Measurements from ENCODE around the gene SMIM38.
"Not testable (repeated sequence)": the region's sequence is repeated elsewhere in the genome, so short reads cannot be mapped to it uniquely, and the experiment has no call there.

The SMIM38 gene

DNA sequence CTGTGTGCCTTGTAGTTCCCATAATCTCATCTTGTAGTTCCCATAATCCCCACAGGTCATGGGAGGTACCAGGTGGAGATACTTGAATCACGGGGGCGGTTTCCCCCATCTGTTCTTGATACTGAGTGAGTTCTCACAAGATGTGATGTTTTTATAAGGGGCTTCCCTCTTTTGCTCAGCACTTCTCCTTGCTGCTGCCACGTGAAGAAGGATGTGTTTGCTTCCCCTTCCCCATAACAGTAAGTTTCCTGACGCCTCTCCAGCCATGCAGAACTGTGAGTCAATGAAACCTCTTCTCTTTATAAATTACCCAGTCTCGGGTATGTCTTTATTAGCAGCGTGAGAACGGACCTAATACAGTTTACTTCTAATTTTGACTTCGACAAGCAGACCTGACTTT is 14.0 kb upstream of the SMIM38 start:
- DNase-seq: peak; percentile 79

DNA sequence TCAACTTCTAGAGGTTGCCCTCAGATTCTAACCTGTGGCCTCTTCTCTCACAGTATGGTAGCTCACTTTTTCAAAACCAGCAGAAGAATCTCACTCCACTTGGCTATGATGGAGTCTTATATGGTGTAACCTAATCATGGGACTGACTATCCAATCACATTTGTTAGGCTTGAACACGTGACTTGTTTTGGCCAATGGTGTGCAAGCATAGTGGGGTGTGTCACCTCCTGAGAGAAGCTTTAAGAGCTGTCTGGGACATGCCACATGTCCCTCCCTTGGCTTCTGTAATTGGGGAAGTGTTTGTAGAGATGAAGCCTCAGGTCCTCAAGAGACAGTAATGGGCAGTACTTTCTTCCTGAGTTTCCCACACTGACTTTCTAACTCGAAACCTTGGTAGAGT is 12.8 kb upstream of the SMIM38 start:
- peak; percentile 54 for DNase-seq

DNA sequence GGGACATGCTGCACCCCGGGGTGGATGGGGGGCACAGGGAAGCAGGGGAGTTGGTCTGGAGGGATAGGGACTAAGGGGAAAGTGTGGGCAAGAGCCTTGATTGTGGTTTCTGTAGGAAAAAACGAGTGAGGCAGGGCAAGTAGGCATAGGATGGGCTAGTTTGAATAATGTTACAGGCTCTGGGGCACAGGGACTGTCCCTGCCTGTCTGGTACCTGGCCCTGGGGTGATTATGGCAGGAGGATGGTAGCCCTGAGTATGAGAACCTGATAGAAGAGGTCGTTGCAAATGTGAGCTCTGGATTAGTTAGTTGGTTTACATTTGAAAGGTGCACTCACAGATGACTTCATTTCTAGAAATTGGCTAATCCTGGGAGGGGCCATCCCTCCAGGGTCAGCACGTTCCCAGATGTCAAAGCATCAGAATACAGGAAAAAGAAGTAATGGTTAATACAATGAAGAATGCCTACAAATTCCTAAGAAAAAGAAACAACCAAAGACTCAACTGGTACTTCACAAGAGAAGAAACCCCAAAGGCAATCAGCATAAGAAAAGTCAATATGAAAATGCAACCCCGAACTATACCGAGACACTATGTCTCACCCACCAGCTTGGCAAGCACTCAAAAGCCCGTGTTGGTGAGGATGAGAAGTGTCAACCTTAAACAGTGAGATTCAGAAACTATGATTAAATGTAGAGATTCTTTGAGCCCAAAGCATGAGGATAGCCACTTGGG is 11.3 kb upstream of the SMIM38 start:
- DNase-seq: no peak

DNA sequence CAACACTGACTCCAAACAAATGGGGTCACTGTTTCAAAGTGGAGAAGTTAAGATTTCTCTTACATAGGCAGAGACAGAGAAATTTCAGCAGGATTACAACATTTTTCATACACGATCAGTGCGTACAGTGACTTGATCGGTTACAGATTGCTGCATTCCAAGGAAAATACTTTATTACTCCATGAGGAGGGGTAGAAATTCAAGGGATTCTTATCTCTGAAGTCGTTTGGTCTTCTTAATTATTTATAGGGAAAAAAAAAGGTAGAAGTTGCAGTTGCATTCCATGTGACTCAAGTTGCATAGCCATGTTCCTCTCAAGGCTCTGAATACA is 10.7 kb upstream of the SMIM38 start:
- DNase-seq: no peak

DNA sequence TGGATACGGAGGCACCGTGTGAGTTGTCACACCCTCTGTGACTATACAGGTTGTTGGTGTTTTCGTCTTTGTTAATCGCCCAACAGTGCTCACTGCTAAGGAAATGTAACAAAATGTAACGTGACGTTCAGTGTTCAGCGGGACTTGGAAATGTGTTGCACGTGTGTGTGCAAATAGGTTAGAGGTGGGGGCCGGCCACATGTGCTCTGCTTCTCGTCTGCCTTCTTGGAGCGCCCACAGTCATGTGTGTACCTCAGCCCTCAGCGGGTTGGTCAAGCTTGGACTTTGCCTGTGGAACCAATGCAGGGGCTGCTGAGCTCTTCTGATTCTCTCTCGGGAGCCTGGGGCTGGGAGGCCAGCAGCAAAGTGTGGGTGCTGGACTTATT is 7.4 kb upstream of the SMIM38 start:
- no peak for DNase-seq

DNA sequence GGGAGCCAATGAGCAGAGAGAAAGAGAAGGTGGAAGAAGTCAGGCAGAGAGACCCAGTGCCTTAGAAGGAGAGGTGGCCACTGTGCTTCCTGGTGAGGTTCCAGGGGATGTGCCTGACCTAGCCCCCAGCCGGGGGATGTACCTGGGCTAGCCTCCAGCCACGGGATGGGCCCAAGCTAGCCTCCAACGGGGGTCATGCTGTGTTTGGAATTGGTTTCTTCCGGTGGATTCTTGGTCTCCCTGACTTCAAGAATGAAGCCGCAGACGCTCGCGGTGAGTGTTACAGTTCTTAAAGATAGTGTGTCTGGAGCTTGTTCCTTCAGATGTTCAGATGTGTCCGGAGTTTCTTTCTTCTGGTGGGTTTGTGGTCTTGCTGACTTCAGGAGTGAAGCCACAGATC is 6.9 kb upstream of the SMIM38 start:
- DNase-seq: no peak

DNA sequence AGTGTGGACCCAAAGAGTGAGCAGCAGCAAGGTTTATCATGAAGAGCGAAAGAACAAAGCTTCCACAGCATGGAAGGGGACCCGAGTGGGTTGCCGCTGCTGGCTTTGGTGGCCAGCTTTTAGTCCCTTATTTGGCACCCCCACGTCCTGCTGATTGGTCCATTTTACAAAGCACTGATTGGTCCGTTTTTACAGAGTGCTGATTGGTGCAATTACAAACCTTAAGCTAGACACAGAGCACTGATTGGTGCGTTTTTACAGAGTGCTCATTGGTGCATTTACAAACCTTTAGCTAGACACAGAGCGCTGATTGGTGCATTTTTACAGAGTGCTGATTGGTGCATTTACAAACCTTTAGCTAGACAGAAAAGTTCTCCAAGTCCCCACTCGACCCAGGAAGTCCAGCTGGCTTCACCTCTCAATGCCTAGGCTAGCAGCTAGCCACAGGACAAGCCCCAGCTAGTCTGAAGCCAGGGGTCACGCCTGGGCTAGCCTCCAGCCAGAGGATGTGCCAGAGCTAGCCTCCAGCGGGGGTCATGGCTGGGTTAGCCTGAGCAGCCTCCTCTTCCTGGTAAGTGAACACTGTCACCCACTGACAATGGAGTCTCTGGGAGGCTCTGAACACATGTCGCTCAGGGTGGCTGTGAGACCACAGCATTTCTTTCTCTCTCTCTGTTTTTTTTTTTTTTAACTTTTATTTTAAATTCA is 6.2 kb upstream of the SMIM38 start:
- DNase-seq: not testable (repeated sequence)

DNA sequence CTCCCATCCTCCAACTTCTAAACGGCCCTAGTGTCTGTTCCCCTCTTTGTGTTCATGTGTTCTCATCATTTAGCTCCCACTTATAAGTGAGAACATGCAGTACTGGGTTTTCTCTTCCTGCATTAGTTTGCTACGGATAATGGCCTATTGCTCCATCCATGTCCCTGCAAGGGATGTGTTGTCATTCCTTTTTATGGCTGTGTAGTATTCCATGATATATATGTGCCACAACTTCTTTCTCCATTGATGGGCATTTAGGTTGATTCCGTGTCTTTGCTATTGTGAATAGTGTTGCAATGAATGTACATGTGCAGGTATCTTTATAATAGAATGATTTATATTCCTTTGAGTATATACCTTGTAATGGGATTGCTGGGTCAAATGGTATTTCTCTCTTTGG is 5.6 kb upstream of the SMIM38 start:
- DNase-seq: no peak

DNA sequence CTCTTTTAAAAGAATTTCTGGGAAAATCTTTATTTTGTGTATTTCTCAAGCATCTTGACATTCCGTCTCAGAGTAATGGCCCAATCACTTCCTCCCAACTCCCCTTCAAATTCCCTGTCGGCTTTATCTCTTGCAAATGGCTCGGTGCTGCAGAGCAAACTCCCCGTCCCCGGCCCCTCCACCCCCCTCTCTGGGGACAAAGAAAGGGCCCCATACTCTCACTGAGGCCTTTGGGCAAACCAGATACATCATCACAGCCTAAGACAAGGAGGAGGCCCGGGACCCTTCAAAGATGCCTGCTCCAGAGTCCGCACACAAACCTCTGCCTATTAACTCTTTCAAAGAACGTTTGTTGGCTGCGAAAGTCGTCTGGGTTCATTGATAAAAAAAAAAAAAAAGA is 3.9 kb upstream of the SMIM38 start:
- no peak for DNase-seq

DNA sequence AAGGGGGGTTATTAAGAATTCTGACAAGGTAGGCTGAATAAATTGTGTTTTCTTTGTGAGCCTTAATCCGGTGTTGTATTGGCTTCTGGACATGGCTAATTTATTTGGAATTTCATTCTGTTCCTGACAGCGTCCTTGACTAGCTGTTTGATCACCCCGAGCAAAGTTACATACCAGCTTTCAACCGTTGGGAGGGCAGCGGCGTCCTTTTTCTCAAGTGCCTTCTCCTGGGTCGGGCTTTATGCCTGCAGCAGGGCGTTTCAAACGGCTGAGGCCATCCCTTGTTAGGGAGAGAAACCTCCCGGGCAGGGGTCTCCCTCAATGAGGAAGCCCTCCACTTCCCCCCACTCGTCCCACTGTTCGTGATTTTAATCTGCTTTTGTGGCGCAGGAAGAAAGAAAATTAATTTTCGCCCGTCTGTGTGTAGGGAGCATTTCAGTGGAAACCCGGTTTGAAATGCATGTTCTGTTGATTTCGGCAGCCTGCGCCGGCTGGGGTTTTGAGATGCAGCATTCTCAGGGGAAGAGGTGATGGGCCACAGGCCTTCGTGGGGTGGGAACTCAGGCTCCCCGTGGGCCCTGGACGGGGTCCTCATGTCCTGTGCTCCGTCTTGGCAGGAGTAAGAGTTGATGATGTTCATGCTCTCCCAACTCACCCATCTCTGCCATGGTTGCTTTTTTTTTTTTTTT is 2.9 kb upstream of the SMIM38 start:
- DNase-seq: no peak

DNA sequence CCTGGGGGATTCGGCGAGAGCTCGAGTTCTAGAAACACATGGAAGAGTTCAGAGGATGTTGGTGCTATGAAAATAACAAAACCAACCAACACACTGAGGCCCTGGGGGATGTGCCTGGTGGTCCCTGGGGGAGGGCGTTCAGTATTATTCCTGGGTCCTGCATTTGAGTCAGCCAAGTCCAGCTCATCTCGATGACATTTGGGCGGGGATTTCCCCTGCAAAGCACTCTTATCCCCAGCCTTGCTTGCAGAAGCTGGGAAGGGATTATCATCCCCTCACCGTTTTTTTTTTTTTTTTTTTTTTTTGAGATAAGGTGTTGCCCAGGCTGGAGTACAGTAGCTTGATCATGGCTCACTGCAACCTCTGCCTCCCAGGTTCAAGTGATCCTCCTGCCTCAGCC is 2.1 kb upstream of the SMIM38 start:
- DNase-seq: no peak

DNA sequence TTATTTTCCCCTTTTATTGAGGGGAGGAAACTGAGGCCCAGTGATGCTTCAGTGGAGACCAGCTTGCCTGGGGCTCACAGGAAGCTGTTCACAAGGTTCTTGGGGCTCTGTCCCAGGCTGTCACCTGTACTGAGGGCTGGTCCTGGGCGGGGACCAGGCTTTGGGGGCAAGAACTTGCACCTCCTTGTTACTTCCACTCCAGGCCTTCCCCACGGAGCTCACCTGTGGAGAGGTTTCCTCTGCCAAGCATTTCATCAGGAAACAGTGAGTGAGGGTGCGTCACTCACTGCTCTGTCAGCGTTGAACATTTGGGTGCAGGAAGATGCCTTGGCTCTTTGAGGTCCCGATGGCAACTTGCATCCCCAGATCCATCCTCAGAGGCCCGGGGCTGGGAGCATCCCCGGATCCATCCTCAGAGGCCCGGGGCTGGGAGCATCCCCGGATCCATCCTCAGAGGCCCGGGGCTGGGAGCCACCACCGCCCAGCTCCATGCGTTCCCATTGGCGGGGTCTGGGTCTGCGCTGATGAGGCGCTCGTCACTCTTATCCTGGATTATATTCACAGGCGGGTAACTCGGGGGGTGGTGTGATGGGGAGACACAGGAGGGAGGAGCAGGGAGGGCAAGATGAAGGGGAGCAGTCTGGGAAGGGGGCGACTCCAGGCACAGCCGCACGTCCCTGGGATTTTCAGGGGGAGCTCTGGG is 1.4 kb upstream of the SMIM38 start:
- DNase-seq: no peak

DNA sequence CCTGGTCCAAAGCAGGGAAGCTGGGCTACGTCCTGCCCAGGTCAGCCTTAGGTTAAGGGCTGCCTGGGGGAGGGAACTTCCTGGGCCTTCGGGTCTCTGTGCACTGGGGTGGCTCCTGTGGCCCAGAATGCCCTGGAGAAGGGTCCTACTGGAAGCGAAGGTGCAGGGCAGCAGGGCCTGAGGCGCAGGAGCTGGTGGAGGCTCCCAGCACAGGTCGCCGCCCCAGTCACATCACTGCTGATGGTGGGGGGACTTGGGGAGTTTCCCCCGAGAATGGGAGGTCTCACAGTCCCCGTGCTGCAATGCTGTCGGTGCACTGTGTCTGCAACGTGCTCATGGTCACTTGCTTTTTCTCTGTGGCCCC is 815 bp upstream of the SMIM38 start:
- no peak for DNase-seq

DNA sequence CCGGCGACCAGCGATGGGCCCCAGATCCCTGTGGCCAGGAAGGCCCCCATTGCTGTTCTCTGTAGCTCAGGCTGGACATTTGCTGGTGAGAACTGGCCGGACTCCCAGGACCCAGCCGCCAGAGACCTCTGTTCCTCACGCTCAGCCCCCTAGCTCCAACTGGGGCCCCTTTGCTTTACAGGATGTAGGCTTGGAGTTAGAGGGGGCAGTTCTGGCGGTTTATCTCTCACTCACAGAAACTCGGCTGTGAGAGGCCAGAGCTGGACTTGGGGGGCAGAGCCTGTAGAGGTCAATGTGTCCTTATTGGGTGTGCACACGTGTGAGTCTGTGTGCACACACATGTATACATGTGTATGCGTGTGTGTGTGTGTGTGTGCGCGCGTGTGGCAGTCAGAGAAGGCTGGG is 502 bp downstream of the SMIM38 start:
- DNase-seq: no peak

DNA sequence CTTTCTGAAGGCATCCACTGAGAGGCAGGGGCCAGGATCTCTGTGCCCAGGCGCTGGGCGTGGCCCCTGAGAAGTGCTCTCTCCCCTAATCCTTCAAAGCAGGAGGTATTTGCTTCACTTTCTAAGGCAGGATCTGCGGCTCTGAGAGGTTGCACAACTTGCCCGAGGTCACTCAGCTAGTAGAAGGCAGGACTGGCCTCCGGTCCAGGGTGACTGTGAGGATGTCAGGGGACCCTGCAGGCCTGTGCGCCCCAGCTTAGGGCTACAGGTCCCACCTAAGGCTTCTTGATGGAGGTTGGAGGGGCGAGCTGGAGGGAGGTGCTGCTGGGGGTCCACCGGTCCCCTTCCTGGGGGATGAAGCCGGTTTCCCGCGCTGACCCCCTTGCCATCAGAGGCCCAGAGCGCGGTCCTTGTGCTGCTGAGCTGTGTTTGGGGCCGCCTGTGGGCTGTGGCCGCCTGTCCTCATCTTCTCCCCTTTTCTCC is 979 bp downstream of the SMIM38 start:
- DNase-seq: peak; percentile 37

DNA sequence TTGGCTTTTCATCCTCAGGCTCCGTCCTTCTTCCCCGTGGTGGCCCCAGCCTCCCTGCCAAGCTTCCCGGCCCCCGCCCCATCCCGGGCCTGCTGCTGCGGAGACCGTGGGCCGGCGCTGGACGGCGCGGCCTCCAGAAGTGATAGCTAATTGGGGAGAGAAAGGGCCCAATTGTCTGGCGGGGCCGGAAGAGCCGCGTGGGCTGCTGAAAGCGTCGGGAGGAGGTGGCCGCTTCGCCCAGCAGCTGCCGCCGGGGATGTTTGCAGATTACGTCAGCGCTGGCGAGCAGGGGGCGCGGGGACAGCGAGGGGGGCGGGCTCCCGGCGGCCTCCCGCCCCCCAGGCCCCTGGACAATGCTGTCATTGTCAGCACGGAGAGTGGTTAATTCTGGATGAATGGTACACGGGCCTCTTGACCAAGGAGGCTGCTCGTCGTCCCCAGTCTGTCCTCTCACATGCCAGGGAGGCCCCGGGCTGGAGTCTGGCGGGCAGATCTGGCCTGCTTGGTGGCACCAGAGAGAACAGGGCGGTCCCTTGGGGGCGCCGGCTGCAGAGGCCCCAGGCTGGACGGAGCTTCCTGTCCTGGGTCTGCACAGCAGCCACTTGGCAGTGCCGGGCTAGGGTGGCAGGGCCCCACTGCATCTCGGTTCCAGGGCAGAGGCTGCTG is 1.6 kb downstream of the SMIM38 start:
- peak; percentile 49 for DNase-seq

DNA sequence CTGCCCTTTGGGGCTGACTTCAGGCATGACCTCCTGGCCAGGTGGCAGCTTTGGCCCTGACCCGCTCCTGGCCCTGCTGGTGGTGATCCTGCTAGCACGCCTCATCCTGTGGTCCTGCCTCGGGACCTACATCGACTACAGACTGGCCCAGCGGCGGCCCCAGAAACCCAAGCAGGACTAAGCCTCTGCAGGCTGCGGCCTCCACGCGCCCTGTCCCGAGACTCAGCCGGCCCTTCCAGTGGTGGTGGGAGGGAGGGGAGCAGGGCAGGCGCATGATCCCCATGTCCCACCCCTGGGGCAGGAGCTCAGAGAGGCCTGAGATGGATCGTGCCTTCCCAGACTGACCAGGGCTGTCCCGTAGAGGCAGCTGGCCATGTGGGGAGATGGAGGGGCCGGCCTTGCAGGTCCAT is 2.1 kb downstream of the SMIM38 start:
- no peak for DNase-seq

DNA sequence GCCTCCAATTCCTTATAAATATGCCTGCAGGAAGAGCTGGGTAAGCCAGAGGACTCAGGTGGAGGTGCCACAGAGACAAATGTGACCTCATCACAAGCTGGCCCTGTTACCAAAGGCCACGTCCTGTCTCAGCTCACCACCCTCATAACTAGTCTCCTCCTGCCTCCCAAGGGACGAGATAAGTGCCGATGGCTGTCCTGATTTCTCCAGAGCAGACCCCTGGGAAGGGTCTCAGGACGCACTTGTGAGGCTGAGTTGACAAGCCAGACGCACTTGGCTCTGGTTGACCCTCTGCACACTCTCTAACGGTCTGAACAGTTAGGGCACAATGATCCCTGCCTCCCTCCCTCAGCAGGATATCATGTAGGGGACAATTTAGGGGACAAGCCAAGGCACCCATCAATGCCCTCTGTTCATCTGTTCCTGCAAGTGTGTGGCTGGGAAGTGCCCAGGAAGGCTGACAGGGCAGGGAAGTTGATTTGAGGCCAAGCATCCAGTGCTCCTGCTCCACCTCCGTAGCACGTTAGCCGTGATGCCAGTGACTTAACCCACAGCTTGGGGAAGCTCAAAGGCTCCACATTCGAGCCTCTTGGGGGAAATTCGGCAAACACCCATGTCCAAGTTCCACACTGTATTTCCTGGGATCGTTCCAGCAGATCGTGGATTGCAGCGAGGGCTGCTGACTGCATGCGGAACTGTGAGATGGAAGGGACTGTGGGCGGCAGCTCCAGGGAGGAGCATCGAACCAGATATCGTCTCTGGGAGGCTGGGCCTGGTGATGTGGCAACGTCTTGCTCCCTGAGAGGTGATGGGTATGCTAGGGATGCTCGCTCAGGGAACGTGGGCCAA is 2.8 kb downstream of the SMIM38 start:
- no peak for DNase-seq

DNA sequence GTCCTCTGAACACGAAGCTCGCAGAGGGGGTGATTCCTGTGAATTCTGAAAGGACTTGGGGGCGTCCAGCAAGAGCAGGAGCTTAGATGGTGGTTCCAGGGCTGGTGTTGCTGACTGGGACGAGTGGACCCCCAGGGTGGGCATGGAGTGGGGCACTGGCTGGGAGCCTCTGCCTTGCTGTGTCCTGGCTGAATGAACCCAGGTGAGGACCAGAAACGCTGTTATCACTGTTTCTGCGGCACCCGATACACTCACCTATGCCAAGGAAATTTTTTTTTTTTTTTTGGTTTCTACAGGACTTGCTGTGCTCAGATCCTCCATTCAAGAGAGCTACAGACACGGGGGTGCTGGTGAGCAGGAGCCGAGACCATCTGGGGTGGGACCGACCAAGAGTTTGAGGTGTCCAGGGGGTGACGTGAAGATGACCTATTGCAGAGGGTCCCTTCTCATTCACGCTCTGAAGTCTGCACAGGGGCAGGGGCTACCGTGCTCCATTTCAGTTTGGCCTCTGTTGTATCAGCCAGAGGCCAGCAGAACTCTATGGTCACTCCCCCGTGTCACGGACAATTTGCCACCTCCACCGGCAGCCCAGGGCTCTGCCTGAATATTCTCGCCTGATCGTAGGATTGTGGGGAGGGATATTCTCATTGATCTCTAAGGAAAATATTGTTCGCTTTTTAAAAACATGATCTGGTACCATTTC is 3.6 kb downstream of the SMIM38 start:
- no peak for DNase-seq

DNA sequence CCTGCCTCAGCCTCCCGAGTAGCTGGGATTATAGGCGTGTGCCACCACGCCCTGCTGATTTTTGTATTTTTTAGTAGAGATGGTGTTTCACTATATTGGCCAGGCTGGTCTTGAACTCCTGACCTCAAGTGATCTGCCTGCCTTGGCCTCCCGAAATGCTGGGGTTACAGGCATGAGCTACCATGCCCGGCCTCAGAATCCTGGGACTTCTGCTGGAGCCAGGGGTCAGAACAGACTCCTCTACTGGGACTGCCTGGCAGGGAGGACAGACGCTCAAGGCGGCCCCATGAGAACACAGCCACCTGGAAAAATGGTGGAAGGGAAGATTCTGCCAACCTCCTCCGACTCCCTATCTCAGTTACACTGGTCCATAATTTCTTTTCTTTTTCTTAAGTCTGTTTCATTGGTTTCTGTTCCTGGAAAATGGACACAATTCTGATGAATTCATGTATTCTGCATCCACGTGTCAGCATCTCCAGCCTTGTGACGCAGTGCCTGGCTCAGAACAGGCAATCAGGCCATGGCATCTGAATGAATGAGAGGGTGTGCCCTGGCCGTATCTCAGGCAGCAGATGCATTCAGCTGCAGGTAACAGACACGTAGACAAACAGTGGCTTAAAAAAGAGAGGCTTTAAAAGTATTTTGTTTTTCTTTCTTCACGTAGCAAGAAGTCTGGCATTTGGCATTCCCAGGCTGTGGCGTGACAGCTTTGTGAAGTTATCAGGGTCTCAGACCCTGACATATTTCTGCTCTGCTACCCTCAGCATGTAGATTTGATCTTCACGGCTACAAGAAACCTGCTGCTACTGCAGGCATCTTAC is 4.8 kb downstream of the SMIM38 start:
- DNase-seq: no peak

DNA sequence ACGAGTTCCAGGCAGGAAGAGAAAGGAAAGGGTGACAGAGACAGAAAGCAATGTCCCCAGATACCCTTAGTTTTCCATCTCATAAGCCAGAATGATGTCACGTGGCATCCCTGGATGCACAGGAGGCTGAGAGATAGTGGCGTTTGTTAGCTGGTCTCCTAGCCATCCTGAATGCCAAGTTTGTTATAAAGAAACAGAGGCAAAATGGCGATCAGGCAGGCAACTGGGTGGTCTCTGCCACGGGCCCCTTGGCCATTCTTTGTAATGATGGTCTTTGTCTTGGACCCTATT is 5.3 kb downstream of the SMIM38 start:
- DNase-seq: no peak

Measured in inflammatory macrophage treated with lipopolysaccharide for 4 hours (primary cell).